Measurements from ENCODE around the gene ADIG.

DNA sequence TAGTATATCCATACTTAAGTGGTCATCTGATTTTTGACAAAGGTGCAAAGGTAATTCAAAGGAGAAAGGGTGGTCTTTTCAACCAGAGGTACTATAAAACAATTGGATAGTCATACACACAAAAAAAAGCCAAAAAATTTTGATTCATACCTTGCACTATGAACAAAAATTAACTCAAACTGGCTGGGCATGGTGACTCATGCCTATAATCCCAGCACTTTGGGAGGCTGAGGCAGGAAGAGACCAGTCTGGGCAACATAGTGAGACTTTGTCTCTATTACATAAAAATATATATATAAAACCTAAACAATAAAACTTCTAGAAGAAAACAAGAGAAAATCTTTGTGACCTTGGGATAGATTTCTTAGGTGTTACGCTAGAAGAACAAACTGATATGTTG is 43.8 kb upstream of the ADIG start:
- TF ChIP-seq, protein P1, sequence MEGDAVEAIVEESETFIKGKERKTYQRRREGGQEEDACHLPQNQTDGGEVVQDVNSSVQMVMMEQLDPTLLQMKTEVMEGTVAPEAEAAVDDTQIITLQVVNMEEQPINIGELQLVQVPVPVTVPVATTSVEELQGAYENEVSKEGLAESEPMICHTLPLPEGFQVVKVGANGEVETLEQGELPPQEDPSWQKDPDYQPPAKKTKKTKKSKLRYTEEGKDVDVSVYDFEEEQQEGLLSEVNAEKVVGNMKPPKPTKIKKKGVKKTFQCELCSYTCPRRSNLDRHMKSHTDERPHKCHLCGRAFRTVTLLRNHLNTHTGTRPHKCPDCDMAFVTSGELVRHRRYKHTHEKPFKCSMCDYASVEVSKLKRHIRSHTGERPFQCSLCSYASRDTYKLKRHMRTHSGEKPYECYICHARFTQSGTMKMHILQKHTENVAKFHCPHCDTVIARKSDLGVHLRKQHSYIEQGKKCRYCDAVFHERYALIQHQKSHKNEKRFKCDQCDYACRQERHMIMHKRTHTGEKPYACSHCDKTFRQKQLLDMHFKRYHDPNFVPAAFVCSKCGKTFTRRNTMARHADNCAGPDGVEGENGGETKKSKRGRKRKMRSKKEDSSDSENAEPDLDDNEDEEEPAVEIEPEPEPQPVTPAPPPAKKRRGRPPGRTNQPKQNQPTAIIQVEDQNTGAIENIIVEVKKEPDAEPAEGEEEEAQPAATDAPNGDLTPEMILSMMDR (IDR thresholded peaks at IDR 0.05 in 8 of 11, conservative IDR thresholded peaks at IDR 0.05 in 3 of 11), result no peak
- no peak for TF ChIP-seq POLR2A (IDR thresholded peaks at IDR 0.05)

Data from spleen (tissue), 7 donors.